PFSK-1 (cell line): Measurements from ENCODE around the gene TTLL5.

Source experiments
- POLR2AphosphoS5 ChIP-seq: IDR thresholded peaks from 2 replicates; pipeline ENCODE4 v1.6.1; 2012; ENCODE audit warnings: low read depth, mild to moderate bottlenecking, control low read depth, low read length, moderate library complexity
- TAF1 ChIP-seq: IDR thresholded peaks from 2 replicates; pipeline ENCODE4 v1.6.1; 2012; ENCODE audit warnings: low read length, control low read depth, borderline replicate concordance; ENCODE audit not compliant: insufficient read depth

- TF ChIP-seq TAF1 (no peak), POLR2AphosphoS5 (no peak)
These were observed 283.7 kb downstream of the TTLL5 start for GRCh38 chr14:75944607-75945241.
